ENCODE results near the gene DDOST. TPM values are rescaled to one million over a fixed set of nuclear protein-coding genes. Genes with fewer than 3 reads are reported as not detected.
"Not testable (repeated sequence)": the region's sequence is repeated elsewhere in the genome, so short reads cannot be mapped to it uniquely, and the experiment has no call there.

The DDOST gene
- total RNA-seq, 3 donors from 2014 or later = 103 to 263 (median 159) TPM

DNA sequence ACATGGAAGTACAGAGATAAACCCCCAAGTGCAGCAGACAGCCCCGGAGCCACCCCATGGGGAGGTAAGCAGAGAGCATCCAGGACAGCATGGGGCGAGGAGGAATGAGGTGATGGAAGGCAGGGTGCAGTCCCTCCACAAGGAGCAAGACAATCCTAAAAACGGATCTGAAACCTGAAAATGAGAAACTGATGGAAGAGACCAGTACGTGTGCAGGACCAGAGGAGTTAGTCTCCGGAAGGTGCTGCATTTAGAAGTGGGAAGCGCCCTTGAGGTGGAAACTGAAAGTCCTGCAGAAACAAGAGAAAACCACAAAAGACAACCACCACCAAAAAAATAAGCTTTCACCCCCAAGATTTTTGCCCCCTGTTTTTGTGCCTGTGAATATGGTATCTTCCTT, 17.4 kb upstream of the DDOST start:
- Histone ChIP-seq H3K9me3 (no peaks in the 10 kb centered on the region), H3K4me1 (ENCODE audit: low read depth) (no peaks in the 10 kb centered on the region), H3K36me3 (ENCODE audit: low read depth) (no peaks in the 10 kb centered on the region), H3K4me3 (no peak overlapping the region)
- DNase-seq (no peak), ATAC-seq (no peak)
- intact Hi-C loops (cut with DNase I, micrococcal nuclease) = no loop called here
- TF ChIP-seq, protein P1, sequence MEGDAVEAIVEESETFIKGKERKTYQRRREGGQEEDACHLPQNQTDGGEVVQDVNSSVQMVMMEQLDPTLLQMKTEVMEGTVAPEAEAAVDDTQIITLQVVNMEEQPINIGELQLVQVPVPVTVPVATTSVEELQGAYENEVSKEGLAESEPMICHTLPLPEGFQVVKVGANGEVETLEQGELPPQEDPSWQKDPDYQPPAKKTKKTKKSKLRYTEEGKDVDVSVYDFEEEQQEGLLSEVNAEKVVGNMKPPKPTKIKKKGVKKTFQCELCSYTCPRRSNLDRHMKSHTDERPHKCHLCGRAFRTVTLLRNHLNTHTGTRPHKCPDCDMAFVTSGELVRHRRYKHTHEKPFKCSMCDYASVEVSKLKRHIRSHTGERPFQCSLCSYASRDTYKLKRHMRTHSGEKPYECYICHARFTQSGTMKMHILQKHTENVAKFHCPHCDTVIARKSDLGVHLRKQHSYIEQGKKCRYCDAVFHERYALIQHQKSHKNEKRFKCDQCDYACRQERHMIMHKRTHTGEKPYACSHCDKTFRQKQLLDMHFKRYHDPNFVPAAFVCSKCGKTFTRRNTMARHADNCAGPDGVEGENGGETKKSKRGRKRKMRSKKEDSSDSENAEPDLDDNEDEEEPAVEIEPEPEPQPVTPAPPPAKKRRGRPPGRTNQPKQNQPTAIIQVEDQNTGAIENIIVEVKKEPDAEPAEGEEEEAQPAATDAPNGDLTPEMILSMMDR (IDR thresholded peaks at IDR 0.05) = no peak

DNA sequence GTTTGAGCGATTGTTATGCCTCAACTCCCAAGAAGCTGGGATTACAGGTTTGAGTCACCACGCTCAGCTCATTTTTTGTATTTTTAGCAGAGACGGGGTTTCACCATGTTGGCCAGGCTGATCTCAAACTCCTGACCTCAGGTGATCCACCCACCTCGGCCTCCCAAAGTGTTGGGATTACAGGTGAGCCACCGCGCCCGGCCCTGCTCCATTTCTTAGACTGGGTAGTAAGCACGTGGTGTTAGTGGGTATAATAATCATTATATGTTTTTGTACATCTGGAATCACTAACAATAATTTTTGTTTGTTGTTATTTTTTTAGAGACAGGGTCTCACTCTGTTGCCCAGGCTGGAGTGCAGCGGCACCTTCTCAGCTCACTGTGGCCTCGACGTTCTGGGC, 12.5 kb upstream of the DDOST start:
- H3K4me3 ChIP-seq; intact Hi-C loops (cut with DNase I, micrococcal nuclease); H3K9me3 ChIP-seq; H3K36me3 ChIP-seq (ENCODE audit: low read depth); DNase-seq; H3K4me1 ChIP-seq (ENCODE audit: low read depth); ATAC-seq: not testable (repeated sequence)

DNA sequence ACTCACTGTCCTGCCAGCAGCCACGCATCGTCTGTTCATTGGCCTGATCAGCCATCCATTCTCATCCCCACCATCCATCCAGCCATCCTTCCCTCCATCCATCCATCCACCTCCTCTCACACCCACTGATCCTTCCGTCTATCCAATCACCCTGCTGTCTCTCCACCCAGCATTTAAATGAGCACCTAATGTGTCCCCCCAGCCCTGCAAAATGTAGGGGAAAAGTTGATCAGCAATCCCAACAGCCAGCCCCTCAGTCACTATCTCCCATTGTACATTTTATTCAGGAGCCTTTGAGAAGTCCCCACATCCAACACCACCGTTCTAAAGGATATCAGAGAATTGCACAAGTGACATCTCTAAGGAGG, 11.1 kb upstream of the DDOST start:
- ATAC-seq = no peak
- intact Hi-C loops (cut with DNase I, micrococcal nuclease) = no loop called here

DNA sequence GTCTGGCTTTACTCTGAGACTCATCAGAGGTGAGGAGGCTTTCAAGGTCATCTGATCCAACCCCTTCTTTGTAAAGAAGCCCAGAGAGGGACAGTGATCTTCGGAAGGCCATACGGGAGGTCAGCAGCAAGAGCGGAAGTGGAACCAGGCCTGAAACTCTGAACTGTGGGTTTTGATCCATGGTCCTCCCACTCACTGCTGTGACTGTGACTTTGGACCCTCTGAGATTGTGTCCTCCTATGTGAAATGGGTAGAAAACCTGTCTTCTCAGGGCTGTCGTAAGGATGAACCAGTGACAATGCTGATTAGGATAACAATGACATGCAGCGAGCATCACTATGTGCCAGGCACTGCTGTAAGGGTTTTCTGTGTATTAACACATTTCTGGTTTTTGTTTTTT, 9.8 kb upstream of the DDOST start:
- ATAC-seq (no peak), DNase-seq (no peak)
- no peaks in the 10 kb centered on the region for H3K9me3 ChIP-seq
- no peaks in the 10 kb centered on the region for H3K36me3 ChIP-seq (ENCODE audit: low read depth)
- H3K4me3 ChIP-seq = no peak overlapping the region
- intact Hi-C loops (cut with DNase I, micrococcal nuclease) = no loop called here
- TF ChIP-seq, protein P1 (IDR thresholded peaks at IDR 0.05) = no peak
- H3K4me1 ChIP-seq (ENCODE audit: low read depth) = no peaks in the 10 kb centered on the region

More for the DNA sequence above, 11.1 kb upstream of the DDOST start:
- no peaks in the 10 kb centered on the region for H3K9me3 ChIP-seq
- no peaks in the 10 kb centered on the region for H3K36me3 ChIP-seq (ENCODE audit: low read depth)
- TF ChIP-seq, protein P1 (IDR thresholded peaks at IDR 0.05) = no peak
- no peaks in the 10 kb centered on the region for H3K4me1 ChIP-seq (ENCODE audit: low read depth)
- no peak for DNase-seq
- H3K4me3 ChIP-seq = no peak overlapping the region

DNA sequence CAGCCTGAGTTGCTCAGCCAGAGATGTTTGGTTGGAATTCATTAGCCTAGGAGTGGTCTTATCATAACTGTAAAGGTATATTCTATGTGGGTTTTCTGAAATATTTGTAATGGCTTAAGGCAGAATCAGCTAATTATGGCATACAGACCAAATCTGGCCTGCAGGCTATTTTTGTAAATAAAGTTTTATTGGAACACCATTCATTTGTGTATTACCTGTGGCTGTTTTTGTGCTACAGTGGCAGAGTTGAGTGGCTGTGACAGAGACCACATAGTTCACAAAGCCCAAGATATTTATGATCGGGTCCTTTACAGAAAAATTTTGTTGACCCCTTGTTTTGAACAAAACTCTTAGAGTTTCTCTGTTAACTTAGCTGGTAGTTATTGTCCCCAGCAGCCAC, 7.4 kb upstream of the DDOST start:
- no peaks in the 10 kb centered on the region for H3K9me3 ChIP-seq
- no peaks in the 10 kb centered on the region for H3K4me1 ChIP-seq (ENCODE audit: low read depth)
- H3K36me3 ChIP-seq (ENCODE audit: low read depth) = no peaks in the 10 kb centered on the region
- H3K4me3 ChIP-seq = no peak overlapping the region
- DNase-seq (no peak), ATAC-seq (no peak)
- TF ChIP-seq, protein P1 (IDR thresholded peaks at IDR 0.05) = no peak
- intact Hi-C loops (cut with DNase I, micrococcal nuclease) = no loop called here

DNA sequence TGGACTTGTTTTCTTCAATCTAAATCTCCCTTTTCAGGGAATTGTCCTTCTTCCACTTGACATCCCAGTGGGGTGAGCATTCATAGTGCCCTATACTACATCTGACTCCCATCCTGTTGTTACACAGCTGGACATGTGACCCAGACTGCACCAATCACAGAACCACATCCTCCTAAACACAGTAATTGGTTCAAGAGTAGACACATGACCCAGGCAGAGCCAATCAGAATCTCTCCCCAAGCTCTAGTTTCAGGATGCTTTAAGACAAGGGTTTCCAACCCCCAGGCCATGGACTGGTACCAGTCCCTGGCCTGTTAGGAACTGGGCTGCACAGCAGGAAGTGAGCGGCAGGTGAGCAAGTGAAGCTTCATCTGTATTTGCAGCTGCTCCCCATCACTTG, 5.6 kb upstream of the DDOST start:
- H3K4me1 ChIP-seq (ENCODE audit: low read depth) = peaks cover 3% of the 10 kb centered on the region
- DNase-seq (no peak), ATAC-seq (no peak)
- H3K9me3 ChIP-seq = no peaks in the 10 kb centered on the region
- intact Hi-C loops (cut with DNase I, micrococcal nuclease) = no loop called here
- H3K36me3 ChIP-seq (ENCODE audit: low read depth) = no peaks in the 10 kb centered on the region
- no peak overlapping the region for H3K4me3 ChIP-seq
- TF ChIP-seq, protein P1 (IDR thresholded peaks at IDR 0.05) = no peak
